Adrenal gland (tissue), 12 donors: Measurements from ENCODE around the gene ARHGEF17. TPM values are rescaled to one million over a fixed set of nuclear protein-coding genes. Genes with fewer than 3 reads are reported as not detected.

ENCODE experiments used
- DNase-seq, 7 donors: peaks; one replicate each; pipeline ENCODE4 v3.0.0-alpha.2; 2019 to 2020
- H3K27ac ChIP-seq, 5 donors: fragments of 200-600 bp; sonication (generic) in 4 of 5; 1 replicate in 3 of 5; 2 replicates in 2 of 5; pipeline versions ENCODE4 v1.5.1 to v1.8.0; 2016 to 2020; ENCODE audit warnings: mild to moderate bottlenecking in 1 of 5
- H3K27me3 ChIP-seq: fragments of 200-600 bp; 2 replicates; pipeline ENCODE4 v1.8.0; 2021
- H3K36me3 ChIP-seq, 2 donors: fragments of 200-600 bp; replicated peaks in 1 of 2; 1 replicate in 1 of 2; 2 replicates in 1 of 2; pipeline versions ENCODE4 v1.5.1 to v1.8.0; 2018 to 2022
- H3K4me1 ChIP-seq, 2 donors: fragments of 200-600 bp; replicated peaks in 1 of 2; 1 replicate in 1 of 2; 2 replicates in 1 of 2; pipeline versions ENCODE4 v1.5.1 to v1.8.0; 2018 to 2021
- H3K4me3 ChIP-seq, 4 donors: fragments of 200-600 bp; sonication (generic) in 3 of 4; one replicate each; pipeline ENCODE4 v1.5.1; 2016 to 2018
- H3K9me3 ChIP-seq, 3 donors: fragments of 200-600 bp; sonication (generic) in 1 of 3; replicated peaks in 1 of 3; 1 replicate in 2 of 3; 2 replicates in 1 of 3; pipeline versions ENCODE4 v1.5.1 to v1.8.0; 2016 to 2021
- POLR2A ChIP-seq, 2 donors: fragments of 450-650 bp; IDR thresholded peaks; one replicate each; pipeline ENCODE4 v1.6.1; 2017; ENCODE audit warnings: antibody characterized with exemption in 2 of 2, mild to moderate bottlenecking in 2 of 2, moderate library complexity in 1 of 2
- WGBS, 4 donors: extraction: QIAGEN DNeasy Blood & Tissue Kit in 2 of 4; methylation state at CpG; one replicate each; pipeline versions ENCODE4 v1.1.5 to v1.1.7; 2013 to 2017; 5-methylcytosine and 5-hydroxymethylcytosine counted together
- intact Hi-C, 2 donors: fragments of 100-400 bp; cut with DNase I; formaldehyde crosslinking; loops; one replicate each; pipeline versions ENCODE4 v1.14.1 to v1.15.0; 2022 to 2023
- polyA plus RNA-seq, 3 donors: library from polyadenylated mRNA; stranded (reverse); fragments of 200-250 nt in 2 of 3; fragments of 350-450 nt in 1 of 3; fragmentation: Illumina TruSeq in 1 of 3; extraction: RNeasy Lipid Tissue Mini Kit (QIAGEN cat#74804) in 1 of 3; gene quantifications; one replicate each; pipeline ENCODE4 v1.2.3, GENCODE V29; 2013 to 2014
- total RNA-seq, 9 donors: library from RNA; depleted of rRNA in 4 of 9; stranded (reverse); fragments of >200 nt in 4 of 9; fragments of 120-200 nt in 1 of 9; fragmentation: NEBNext Ultra II Directional in 1 of 9; extraction: Animal tissue kit (Norgen Biotek cat#: 25700) in 1 of 9; gene quantifications; one replicate each; pipeline versions ENCODE4 v1.1.0 to v1.2.4, GENCODE V29; 2013 to 2023
- TF ChIP-seq, protein P1 (sequence below), 6 experiments: fragments of 450-650 bp in 4 of 6; fragments of 200-600 bp in 2 of 6; sonication (generic) in 1 of 6; IDR thresholded peaks; 1 replicate in 5 of 6; 2 replicates in 1 of 6; pipeline versions ENCODE4 v1.5.1 to v1.8.0; 2016 to 2021; ENCODE audit warnings: antibody characterized with exemption in 6 of 6, mild to moderate bottlenecking in 2 of 6, moderate library complexity in 1 of 6
- donor health status: healthy with polysubstance abuse.
- donor health status: Bipolar disorder and iron deficiency.
- donor health status: DM: yes; HTN: yes; CAD: no.
- donor health status: DM: no; HTN: no; CAD: no.
- donor health status: DM: no; HTN: no; CAD: no.
- donor health status: DM: yes; HTN: yes; CAD: no.

Gene ARHGEF17
- total and polyA plus RNA-seq, 12 donors = 8.1 to 48.2 (median 20.4) TPM

DNA sequence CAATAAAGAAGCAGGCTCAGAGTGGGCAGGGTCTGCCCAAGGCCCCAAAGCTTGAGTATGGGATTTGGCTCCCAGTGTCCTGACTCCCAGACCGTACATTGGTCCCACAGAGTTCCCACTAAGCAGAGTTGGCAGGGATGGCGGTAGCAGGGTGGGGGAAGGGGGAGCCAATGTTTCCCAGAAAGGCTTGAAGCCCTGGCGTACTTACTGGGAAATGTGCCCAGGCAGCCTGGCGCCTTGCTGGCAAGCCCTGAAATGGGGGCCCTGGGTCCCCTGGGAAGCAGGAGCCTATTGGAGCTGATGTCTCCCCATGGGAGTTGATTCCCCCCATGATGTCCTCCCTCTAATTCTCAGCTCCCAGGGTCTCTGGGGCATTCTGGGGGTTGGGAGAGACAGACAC lies 9.3 kb downstream of the ARHGEF17 start:
- Histone ChIP-seq H3K36me3 (no peaks in the 10 kb centered on the region), H3K4me3 (no peak overlapping the region), H3K9me3 (no peaks in the 10 kb centered on the region), H3K27ac (peak overlapping the region in 1 of 5 donors; percentile 65), H3K27me3 (no peaks in the 10 kb centered on the region), H3K4me1 (peaks cover 0 to 18% of the 10 kb centered on the region in 2 donors)
- TF ChIP-seq POLR2A (IDR thresholded peaks at IDR 0.05) = no peak
- TF ChIP-seq, protein P1, sequence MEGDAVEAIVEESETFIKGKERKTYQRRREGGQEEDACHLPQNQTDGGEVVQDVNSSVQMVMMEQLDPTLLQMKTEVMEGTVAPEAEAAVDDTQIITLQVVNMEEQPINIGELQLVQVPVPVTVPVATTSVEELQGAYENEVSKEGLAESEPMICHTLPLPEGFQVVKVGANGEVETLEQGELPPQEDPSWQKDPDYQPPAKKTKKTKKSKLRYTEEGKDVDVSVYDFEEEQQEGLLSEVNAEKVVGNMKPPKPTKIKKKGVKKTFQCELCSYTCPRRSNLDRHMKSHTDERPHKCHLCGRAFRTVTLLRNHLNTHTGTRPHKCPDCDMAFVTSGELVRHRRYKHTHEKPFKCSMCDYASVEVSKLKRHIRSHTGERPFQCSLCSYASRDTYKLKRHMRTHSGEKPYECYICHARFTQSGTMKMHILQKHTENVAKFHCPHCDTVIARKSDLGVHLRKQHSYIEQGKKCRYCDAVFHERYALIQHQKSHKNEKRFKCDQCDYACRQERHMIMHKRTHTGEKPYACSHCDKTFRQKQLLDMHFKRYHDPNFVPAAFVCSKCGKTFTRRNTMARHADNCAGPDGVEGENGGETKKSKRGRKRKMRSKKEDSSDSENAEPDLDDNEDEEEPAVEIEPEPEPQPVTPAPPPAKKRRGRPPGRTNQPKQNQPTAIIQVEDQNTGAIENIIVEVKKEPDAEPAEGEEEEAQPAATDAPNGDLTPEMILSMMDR (IDR thresholded peaks at IDR 0.05) = no peak
- 57 to 73% (median 69%) methylated on average over 2 to 4 of the region's 4 CpGs for WGBS, 4 donors
- intact Hi-C loops = no loop called here
- peak in 3 of 7 donors; percentile 41 to 53 (median 48) for DNase-seq

DNA sequence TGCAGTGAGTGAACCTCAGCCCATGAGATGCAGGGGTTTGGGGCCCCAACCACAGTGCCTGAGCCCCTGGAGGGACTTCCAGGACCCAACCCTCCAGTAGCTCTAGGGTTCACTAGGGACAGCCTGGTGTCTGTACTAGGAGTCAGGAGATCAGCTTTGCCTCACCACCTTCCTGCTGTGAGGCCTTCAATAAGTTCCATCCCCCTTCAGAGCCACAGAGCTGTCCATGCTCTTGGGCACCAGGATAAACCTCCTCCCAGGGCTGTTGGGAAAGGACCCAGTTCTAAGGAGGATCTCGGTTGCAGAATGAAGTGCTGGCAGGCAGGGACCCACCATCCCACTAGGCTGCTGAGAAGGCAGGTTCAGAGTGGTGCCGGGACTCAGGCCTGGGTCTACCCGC lies 9.7 kb downstream of the ARHGEF17 start:
- Histone ChIP-seq H3K9me3 (no peaks in the 10 kb centered on the region), H3K4me3 (no peak overlapping the region), H3K36me3 (no peaks in the 10 kb centered on the region), H3K27me3 (no peaks in the 10 kb centered on the region), H3K4me1 (peaks cover 0 to 23% of the 10 kb centered on the region in 2 donors), H3K27ac (peak overlapping the region in 1 of 5 donors; percentile 65)
- intact Hi-C loops = no loop called here
- no peak for DNase-seq
- WGBS, 4 donors = 58 to 88% (median 86%) methylated on average over 3 of the region's 3 CpGs; no CpG with 5 or more reads in 1 of the 4 donors
- TF ChIP-seq POLR2A (IDR thresholded peaks at IDR 0.05) = no peak
- TF ChIP-seq, protein P1 (IDR thresholded peaks at IDR 0.05) = no peak

DNA sequence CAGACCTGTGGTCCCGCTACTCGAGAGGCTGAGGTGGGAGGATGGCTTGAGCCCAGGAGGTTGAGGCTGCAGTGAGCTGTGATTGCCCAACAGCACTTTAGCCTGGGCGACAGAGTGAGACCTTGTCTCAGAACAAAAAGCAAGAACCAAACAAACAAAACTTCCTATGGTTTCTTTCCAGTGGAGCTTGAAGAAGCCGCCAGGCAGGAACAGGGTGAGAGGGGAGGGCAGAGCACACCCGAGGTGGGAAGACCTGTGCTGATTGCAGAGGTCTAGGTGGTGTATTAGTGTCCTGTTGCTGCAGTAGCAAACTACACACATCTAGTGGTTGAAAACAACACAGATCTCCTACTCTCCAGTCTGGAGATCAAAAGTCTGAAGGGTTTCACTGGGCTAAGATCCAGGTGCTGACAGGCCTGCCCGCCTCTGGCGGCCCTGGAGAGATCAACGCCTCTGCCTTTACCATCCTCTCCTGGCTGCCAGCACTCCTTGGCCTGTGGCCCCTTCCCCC lies 10.5 kb downstream of the ARHGEF17 start:
- no peak for TF ChIP-seq POLR2A (IDR thresholded peaks at IDR 0.05)
- TF ChIP-seq, protein P1 (IDR thresholded peaks at IDR 0.05) = no peak
- H3K9me3 ChIP-seq = no peaks in the 10 kb centered on the region
- H3K4me3 ChIP-seq = no peak overlapping the region
- no peak for DNase-seq
- H3K4me1 ChIP-seq = peaks cover 2 to 30% of the 10 kb centered on the region in 2 donors
- peak overlapping the region in 2 of 5 donors; percentile 8 to 65 for H3K27ac ChIP-seq
- WGBS, 4 donors = 76 to 83% (median 80%) methylated on average over 8 of the region's 8 CpGs
- H3K27me3 ChIP-seq = no peaks in the 10 kb centered on the region
- H3K36me3 ChIP-seq = no peaks in the 10 kb centered on the region
- intact Hi-C loops = no loop called here

DNA sequence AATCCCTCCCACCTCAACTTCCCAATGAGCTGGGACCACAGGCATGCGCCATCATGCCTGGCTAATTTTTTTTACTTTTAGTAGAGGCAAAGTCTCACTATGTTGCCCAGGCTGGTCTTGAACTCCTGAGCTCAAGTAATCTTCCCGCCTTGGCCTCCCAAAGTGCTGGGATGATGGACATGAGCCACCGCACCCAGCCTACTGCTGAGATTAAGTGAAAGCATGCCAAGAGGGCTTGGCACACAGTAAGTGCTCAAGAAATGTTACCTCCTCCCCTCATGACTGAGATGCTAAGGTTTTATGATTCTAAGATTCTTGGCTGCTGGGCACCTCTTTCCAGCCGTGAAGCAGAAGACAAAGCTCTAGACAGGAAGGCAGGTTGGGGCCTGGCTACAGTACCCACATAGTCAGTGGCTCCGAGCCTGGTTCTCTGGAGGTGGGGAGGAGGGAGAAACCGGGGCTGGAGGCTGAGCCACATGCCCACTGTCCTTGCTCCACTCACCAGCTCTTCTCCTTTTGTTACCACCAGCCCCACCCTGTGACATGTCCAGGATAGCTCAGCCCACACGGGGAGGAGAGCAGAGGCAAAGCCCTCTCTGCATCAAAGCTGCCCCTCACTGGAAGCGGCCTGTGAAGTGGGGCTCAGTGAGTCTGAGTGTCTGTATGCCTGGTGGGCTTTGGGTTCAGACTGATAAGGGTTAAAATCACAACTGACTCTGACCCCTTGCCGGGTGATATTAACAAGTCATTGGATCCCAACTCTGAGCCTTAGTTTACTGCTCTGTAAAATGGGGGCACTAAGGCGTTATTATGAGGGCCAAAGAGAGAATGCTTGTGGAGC lies 12.9 kb downstream of the ARHGEF17 start:
- intact Hi-C loops = no loop called here
- 58 to 72% (median 67%) methylated on average over 7 to 10 of the region's 10 CpGs for WGBS, 4 donors
- no peak for DNase-seq
- Histone ChIP-seq H3K27me3 (no peaks in the 10 kb centered on the region), H3K36me3 (no peaks in the 10 kb centered on the region), H3K4me1 (peaks cover 6 to 39% of the 10 kb centered on the region in 2 donors), H3K27ac (peak overlapping the region in 3 of 5 donors; percentile 18 to 90 (median 74)), H3K4me3 (no peak overlapping the region), H3K9me3 (no peaks in the 10 kb centered on the region)
- no peak for TF ChIP-seq POLR2A (IDR thresholded peaks at IDR 0.05)
- TF ChIP-seq, protein P1 (IDR thresholded peaks at IDR 0.05) = no peak
